GM12872 (cell line): Measurements from ENCODE around the gene PLXNA4.

ENCODE experiments used
- CTCF ChIP-seq: IDR thresholded peaks from 3 replicates; pipeline ENCODE4 v1.5.1; 2011; ENCODE audit warnings: low read depth, mild to moderate bottlenecking, low read length, moderate library complexity; ENCODE audit not compliant: insufficient read depth

Gene PLXNA4

GRCh38 chr7:132158166-132158565 is 418.1 kb downstream of the PLXNA4 start:
- TF ChIP-seq CTCF, result no peak

GRCh38 chr7:132155715-132156114 is 420.6 kb downstream of the PLXNA4 start:
- TF ChIP-seq CTCF, result no peak

GRCh38 chr7:132154695-132155471 is 421.4 kb downstream of the PLXNA4 start:
- TF ChIP-seq CTCF, result no peak

GRCh38 chr7:132154248-132154647 is 422.0 kb downstream of the PLXNA4 start:
- no peak for TF ChIP-seq CTCF

GRCh38 chr7:132152131-132152889 is 424.0 kb downstream of the PLXNA4 start:
- no peak for TF ChIP-seq CTCF

- no peak for TF ChIP-seq CTCF
These were observed 425.6 kb downstream of the PLXNA4 start for GRCh38 chr7:132150711-132151110.

- TF ChIP-seq CTCF, result no peak
These were observed 426.6 kb downstream of the PLXNA4 start for GRCh38 chr7:132149436-132150304.
